ENCODE results near the gene CPLX3. TPM values are rescaled to one million over a fixed set of nuclear protein-coding genes. Genes with fewer than 3 reads are reported as not detected.
A peak's percentile ranks its signal among the peaks of the same experiment; 100 is the strongest.

Gene CPLX3
- total RNA-seq, 2 donors from 2014 or later: not detected

GRCh38 chr15:74867466-74868038 lies 41.1 kb downstream of the CPLX3 start:
- Mint-ChIP-seq H3K9me3 (peaks cover 12% of the 10 kb centered on the region), H3K27me3 (ENCODE audit: insufficient read depth) (no peaks in the 10 kb centered on the region), H3K36me3 (ENCODE audit: low read depth) (peaks cover 40% of the 10 kb centered on the region), H3K27ac (no peak overlapping the region), H3K4me3 (no peak overlapping the region), H3K4me1 (peaks cover 25% of the 10 kb centered on the region)
- TF ChIP-seq CTCF (conservative IDR thresholded peaks at IDR 0.05): no peak
- H3K4me1 ChIP-seq (ENCODE audit: control insufficient read depth, insufficient read depth, low read length): peaks cover 4% of the 10 kb centered on the region
- WGBS, 2 experiments (ENCODE audit: insufficient coverage in 1 of 2, insufficient read length in 1 of 2): 88% methylated on average over 1 of the region's 1 CpG; no CpG with 5 or more reads in 1 of the 2 experiments
- no peak overlapping the region for H3K27ac ChIP-seq (ENCODE audit: low read depth, low read length)
- no peaks in the 10 kb centered on the region for H3K27me3 ChIP-seq (ENCODE audit: control insufficient read depth, insufficient read depth, low read length, poor library complexity, severe bottlenecking)
- peak overlapping the region; percentile 1 for H3K4me3 ChIP-seq (ENCODE audit: low read length)
- H3K36me3 ChIP-seq (ENCODE audit: control insufficient read depth, insufficient read depth, low read length): peaks cover 24% of the 10 kb centered on the region
- peaks cover 17% of the 10 kb centered on the region for H3K9me3 ChIP-seq (ENCODE audit: control insufficient read depth, low read length)
- no peak overlapping the region for H3K9ac ChIP-seq (ENCODE audit: extremely low read depth, low read length, poor library complexity, severe bottlenecking)
- DNase-seq: no peak

GRCh38 chr15:74868059-74868458 lies 41.6 kb downstream of the CPLX3 start:
- H3K36me3 ChIP-seq (ENCODE audit: control insufficient read depth, insufficient read depth, low read length): peaks cover 24% of the 10 kb centered on the region
- Mint-ChIP-seq H3K4me1 (peaks cover 28% of the 10 kb centered on the region), H3K36me3 (ENCODE audit: low read depth) (peaks cover 41% of the 10 kb centered on the region), H3K27me3 (ENCODE audit: insufficient read depth) (no peaks in the 10 kb centered on the region), H3K9me3 (peaks cover 12% of the 10 kb centered on the region), H3K4me3 (no peak overlapping the region), H3K27ac (no peak overlapping the region)
- no peak for DNase-seq
- H3K9ac ChIP-seq (ENCODE audit: extremely low read depth, low read length, poor library complexity, severe bottlenecking): no peak overlapping the region
- TF ChIP-seq CTCF (conservative IDR thresholded peaks at IDR 0.05): no peak
- 98% methylated on average over 6 of the region's 6 CpGs for WGBS, 2 experiments (ENCODE audit: insufficient coverage in 1 of 2, insufficient read length in 1 of 2)
- peaks cover 17% of the 10 kb centered on the region for H3K9me3 ChIP-seq (ENCODE audit: control insufficient read depth, low read length)
- peaks cover 4% of the 10 kb centered on the region for H3K4me1 ChIP-seq (ENCODE audit: control insufficient read depth, insufficient read depth, low read length)
- peak overlapping the region; percentile 1 for H3K4me3 ChIP-seq (ENCODE audit: low read length)
- no peaks in the 10 kb centered on the region for H3K27me3 ChIP-seq (ENCODE audit: control insufficient read depth, insufficient read depth, low read length, poor library complexity, severe bottlenecking)
- H3K27ac ChIP-seq (ENCODE audit: low read depth, low read length): no peak overlapping the region

GRCh38 chr15:74869372-74869725 lies 42.9 kb downstream of the CPLX3 start:
- Mint-ChIP-seq H3K27me3 (ENCODE audit: insufficient read depth) (no peaks in the 10 kb centered on the region), H3K4me1 (peaks cover 31% of the 10 kb centered on the region), H3K4me3 (no peak overlapping the region), H3K27ac (no peak overlapping the region), H3K36me3 (ENCODE audit: low read depth) (peaks cover 37% of the 10 kb centered on the region), H3K9me3 (peaks cover 12% of the 10 kb centered on the region)
- TF ChIP-seq CTCF (conservative IDR thresholded peaks at IDR 0.05): no peak
- DNase-seq: no peak
- peaks cover 24% of the 10 kb centered on the region for H3K36me3 ChIP-seq (ENCODE audit: control insufficient read depth, insufficient read depth, low read length)
- H3K27ac ChIP-seq (ENCODE audit: low read depth, low read length): no peak overlapping the region
- H3K9ac ChIP-seq (ENCODE audit: extremely low read depth, low read length, poor library complexity, severe bottlenecking): no peak overlapping the region
- no peak overlapping the region for H3K4me3 ChIP-seq (ENCODE audit: low read length)
- H3K27me3 ChIP-seq (ENCODE audit: control insufficient read depth, insufficient read depth, low read length, poor library complexity, severe bottlenecking): no peaks in the 10 kb centered on the region
- peaks cover 7% of the 10 kb centered on the region for H3K4me1 ChIP-seq (ENCODE audit: control insufficient read depth, insufficient read depth, low read length)
- peaks cover 17% of the 10 kb centered on the region for H3K9me3 ChIP-seq (ENCODE audit: control insufficient read depth, low read length)

Data from endodermal cell (in vitro differentiated cells).